ENCODE data around the gene NOTCH4.

DNA sequence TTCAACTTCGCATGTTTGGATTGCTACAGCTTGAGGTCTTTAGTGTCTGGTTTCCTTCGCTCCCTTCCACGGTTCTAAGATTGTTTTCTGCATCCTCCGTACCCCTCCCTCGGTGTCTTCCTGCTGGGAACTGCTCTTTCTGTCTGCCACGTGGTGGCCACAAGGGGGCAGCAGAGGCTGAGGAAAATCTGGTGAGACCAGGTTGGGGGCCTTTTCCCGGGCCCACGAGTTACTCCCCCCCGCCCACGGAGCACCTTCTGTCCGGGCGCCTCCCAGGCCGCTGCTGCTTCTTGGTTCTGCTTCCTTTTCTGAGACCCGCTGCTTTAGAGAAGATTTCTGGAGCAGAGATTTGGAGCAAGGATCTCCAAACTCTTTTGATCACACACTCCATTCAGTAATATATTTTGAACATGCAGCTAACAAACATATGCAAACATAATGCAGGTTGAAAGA is 21.1 kb upstream of the NOTCH4 start:
- TF ChIP-seq, protein P1, sequence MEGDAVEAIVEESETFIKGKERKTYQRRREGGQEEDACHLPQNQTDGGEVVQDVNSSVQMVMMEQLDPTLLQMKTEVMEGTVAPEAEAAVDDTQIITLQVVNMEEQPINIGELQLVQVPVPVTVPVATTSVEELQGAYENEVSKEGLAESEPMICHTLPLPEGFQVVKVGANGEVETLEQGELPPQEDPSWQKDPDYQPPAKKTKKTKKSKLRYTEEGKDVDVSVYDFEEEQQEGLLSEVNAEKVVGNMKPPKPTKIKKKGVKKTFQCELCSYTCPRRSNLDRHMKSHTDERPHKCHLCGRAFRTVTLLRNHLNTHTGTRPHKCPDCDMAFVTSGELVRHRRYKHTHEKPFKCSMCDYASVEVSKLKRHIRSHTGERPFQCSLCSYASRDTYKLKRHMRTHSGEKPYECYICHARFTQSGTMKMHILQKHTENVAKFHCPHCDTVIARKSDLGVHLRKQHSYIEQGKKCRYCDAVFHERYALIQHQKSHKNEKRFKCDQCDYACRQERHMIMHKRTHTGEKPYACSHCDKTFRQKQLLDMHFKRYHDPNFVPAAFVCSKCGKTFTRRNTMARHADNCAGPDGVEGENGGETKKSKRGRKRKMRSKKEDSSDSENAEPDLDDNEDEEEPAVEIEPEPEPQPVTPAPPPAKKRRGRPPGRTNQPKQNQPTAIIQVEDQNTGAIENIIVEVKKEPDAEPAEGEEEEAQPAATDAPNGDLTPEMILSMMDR (conservative IDR thresholded peaks at IDR 0.05 in 1 of 2, IDR thresholded peaks at IDR 0.05 in 1 of 2; ENCODE audit: low read depth in 1 of 2, low read length in 2 of 2) = peak; percentile 84 to 92
- TF ChIP-seq EZH2 (IDR thresholded peaks at IDR 0.05; ENCODE audit: low read length, missing control alignments) = no peak
